GM12801 (cell line): ENCODE data around the gene ELOVL3.

Experiments used
- TF ChIP-seq, protein P1 (sequence below): IDR thresholded peaks from one replicate; pipeline ENCODE4 v1.5.1; 2011; ENCODE audit warnings: control low read depth; ENCODE audit not compliant: insufficient read length; ENCODE audit errors: extremely low read depth

The ELOVL3 gene

DNA sequence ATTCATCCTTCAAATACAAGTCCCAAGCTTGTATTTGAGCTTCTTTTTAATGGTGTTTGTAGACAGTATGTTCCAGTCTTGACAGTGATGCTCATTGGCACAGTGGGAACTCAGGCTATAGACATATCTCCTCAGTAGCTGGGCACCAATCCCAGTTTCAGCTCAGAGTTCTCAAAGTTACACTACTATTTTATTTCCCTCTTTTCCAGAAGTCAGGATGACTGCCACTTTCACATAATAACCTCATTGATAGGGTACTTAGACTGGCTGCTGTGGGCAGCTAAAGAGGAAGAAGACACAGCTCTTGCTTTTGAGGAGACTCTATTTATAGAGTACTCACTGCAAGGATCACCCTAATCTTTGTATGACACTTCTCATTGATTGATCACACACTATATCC, 21.6 kb downstream of the ELOVL3 start:
- TF ChIP-seq, protein P1, sequence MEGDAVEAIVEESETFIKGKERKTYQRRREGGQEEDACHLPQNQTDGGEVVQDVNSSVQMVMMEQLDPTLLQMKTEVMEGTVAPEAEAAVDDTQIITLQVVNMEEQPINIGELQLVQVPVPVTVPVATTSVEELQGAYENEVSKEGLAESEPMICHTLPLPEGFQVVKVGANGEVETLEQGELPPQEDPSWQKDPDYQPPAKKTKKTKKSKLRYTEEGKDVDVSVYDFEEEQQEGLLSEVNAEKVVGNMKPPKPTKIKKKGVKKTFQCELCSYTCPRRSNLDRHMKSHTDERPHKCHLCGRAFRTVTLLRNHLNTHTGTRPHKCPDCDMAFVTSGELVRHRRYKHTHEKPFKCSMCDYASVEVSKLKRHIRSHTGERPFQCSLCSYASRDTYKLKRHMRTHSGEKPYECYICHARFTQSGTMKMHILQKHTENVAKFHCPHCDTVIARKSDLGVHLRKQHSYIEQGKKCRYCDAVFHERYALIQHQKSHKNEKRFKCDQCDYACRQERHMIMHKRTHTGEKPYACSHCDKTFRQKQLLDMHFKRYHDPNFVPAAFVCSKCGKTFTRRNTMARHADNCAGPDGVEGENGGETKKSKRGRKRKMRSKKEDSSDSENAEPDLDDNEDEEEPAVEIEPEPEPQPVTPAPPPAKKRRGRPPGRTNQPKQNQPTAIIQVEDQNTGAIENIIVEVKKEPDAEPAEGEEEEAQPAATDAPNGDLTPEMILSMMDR = no peak

DNA sequence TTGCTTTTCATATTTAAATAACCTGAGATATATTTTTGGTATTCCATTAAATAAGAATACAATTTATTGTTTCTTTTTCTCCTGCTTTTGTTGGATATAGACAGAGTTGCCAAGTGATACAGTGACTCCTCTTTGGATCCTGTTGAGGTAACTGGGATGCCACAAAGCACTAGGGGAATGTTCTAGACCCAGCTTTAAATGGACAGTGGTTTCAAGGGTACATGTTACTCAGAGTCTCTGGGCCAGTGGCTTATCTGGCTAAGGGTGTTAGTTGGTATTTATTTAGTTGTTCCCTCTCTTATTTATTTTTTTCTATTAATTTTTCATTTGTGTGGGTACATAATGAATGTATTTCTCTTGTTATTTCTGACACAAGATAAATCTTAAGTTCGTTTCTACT, 28.3 kb downstream of the ELOVL3 start:
- TF ChIP-seq, protein P1 = no peak

DNA sequence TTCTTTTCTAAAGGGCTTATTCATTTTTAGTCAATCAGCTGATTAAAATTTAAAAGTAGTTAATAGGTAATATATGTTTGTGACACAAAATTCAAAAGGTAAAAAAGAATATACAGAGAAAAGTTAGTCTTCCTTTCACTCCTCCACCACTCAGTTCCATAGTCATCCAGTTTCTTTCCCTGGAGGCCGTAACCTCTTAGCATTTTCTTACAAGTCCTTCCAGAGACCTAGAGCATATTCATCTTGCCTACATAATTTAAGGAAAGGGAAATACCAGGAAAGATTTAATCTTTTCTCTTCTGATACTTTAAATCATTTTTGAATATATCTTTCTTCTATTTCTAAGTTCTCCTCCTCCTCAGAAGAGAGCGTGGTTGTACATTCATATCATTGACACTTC, 29.3 kb downstream of the ELOVL3 start:
- TF ChIP-seq, protein P1 = no peak

DNA sequence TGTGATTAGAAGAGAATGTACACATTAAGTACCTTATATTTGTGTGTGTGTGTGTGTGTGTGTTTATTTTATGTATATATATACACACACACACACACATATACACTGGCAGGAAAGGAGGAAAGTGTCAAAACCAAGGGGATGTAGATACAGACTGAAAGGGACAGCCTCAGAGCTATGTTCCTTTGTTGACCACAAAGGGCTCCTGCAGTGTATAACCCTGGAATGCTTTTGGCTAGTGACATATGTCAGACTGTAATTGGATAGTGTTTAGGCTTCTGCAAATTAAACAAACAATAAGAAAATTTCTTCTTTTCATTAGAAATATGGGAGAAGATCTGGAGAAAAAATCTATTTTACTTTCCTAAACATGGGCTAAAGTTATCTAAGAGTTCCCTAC, 35.1 kb downstream of the ELOVL3 start:
- TF ChIP-seq, protein P1 = no peak

DNA sequence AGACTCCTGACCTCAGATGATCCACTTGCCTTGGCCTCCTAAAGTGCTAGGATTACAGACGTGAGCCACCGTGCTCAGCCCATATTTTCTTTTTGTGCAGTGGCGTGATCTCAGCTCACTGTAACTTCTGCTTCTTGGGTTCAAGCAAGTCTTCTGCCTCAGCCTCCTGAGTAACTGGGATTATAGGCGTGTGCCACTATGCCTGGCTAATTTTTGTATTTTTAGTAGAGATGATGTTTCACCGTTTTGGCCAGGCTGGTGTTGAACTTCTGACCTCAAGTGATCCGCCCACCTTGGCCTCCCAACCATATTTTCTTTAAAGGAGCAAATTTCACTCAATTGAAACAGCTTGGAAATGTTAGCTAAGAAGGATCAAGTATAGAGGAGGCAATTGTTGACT, 35.7 kb downstream of the ELOVL3 start:
- TF ChIP-seq, protein P1 = no peak

DNA sequence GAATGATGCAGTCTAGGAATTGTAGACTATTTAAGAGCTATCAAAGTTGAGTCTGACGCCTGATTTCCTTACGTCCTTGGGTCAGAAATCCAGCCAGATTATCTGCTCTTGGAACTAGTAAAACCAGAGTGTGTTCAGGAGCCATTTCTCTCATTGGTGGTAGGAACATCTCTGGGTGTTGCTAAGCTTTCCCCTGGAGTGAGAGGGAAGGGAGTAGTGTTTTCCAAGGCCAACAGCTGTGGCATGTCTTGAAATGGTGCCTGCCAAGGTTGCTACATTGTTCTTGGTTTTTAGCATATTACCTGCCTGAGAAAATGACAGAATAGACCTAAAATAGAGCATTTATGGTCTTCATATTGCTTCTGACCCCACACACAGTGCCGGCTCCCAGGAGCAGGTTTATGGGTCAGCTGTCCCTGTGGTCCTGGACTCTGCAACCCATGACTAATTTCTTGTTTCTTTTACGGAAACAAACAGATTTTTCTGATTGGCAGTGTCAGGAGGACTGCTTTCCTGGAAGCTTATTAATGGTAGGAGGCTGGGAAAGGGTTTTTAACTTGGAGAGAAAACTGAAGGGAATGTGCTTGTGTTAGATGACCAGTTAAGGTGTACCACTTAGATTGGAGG, 36.8 kb downstream of the ELOVL3 start:
- TF ChIP-seq, protein P1 = no peak

DNA sequence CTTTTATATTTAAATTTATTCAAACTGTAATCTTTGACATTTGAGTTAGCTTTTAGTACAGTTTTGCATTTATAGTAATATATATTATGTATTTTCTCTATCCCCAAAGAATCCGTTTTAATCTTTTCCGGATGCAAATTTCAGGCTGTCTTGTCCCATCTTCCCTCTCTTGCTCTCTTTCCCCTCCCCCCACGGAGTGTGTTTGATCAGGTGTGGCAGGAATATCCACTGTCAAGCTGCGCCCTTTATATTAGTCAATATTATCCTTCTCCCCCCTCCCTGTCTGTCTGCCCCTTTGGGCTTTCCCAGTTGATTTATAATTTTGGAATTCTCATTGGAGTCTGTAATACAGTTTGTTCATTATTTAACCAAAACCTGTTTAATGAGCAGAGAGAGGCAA, 38.3 kb downstream of the ELOVL3 start:
- TF ChIP-seq, protein P1 = no peak

DNA sequence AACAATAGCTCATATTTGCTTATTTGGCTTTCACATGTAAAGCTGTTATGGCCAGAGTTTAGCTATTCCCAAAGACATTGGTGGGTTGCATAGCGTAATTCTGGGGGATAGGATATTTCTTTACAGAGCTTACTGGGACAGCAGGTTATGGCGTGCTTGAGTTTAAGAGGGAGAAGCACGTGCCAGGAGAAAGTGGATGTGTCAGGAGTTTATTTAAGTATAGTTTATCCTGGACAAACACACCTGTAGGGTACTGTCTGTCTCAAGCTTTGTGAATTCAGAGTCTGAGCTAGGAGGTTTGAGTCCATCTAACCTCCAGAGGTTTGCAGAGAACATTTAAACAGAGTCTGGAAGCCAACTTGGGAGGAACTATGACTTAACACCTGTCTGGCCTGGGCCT, 40.6 kb downstream of the ELOVL3 start:
- TF ChIP-seq, protein P1 = no peak
